Naive thymus-derived CD4-positive, alpha-beta T cell (primary cell): ENCODE measurements around the gene POLN. TPM values are rescaled to one million over a fixed set of nuclear protein-coding genes. Genes with fewer than 3 reads are reported as not detected.
A peak's percentile ranks its signal among the peaks of the same experiment; 100 is the strongest.

Experiments
- ATAC-seq: fragments of 150-1000 bp; cut with Tn5 transposase; 2 replicates; pipeline ENCODE4 v1.10.0; 2021; ENCODE audit warnings: mild to moderate bottlenecking, moderate library complexity
- CTCF ChIA-PET: fragments of 350-600 bp; sonication (Branson Sonifier 250); formaldehyde crosslinking; loops from one replicate; lab custom pipeline; 2021; ENCODE audit warnings: antibody characterized with exemption; lab: Charles Lee
- POLR2A ChIA-PET: fragments of 350-600 bp; sonication (Branson Sonifier 250); formaldehyde crosslinking; loops from one replicate; lab custom pipeline; 2021; ENCODE audit warnings: antibody characterized with exemption, inconsistent platforms; lab: Charles Lee
- DNase-seq, 9 donors: peaks; one replicate each; pipeline versions ENCODE4 v3.0.0 to v3.0.0-alpha.2; 2020 to 2022; ENCODE audit warnings: mixed read lengths in 1 of 9
- H3K27ac ChIP-seq: one replicate; pipeline ENCODE4 v1.7.0; 2013; ENCODE audit warnings: mild to moderate bottlenecking, low read depth, low read length, moderate library complexity
- H3K27me3 ChIP-seq, 2 donors: one replicate each; pipeline ENCODE4 v1.7.0; 2013; ENCODE audit warnings: low read length in 2 of 2, mild to moderate bottlenecking in 2 of 2, moderate library complexity in 2 of 2; ENCODE audit not compliant: control insufficient read depth in 2 of 2, insufficient read depth in 2 of 2
- H3K36me3 ChIP-seq, 3 experiments: 1 replicate in 2 of 3; 2 replicates in 1 of 3; pipeline ENCODE4 v1.7.0; 2013; ENCODE audit warnings: low read length in 3 of 3, mild to moderate bottlenecking in 3 of 3, moderate library complexity in 1 of 3; ENCODE audit not compliant: insufficient read depth in 3 of 3, control insufficient read depth in 2 of 3
- H3K4me1 ChIP-seq, 2 donors: one replicate each; pipeline ENCODE4 v1.7.0; 2013; ENCODE audit warnings: low read length in 2 of 2, mild to moderate bottlenecking in 2 of 2, moderate library complexity in 1 of 2; ENCODE audit not compliant: control insufficient read depth in 2 of 2, insufficient read depth in 2 of 2
- H3K4me3 ChIP-seq: 2 replicates; pipeline ENCODE4 v1.7.0; 2013; ENCODE audit warnings: mild to moderate bottlenecking, low read length
- H3K9me3 ChIP-seq, 3 experiments: 1 replicate in 2 of 3; 2 replicates in 1 of 3; pipeline ENCODE4 v1.7.0; 2013; ENCODE audit warnings: low read length in 3 of 3; ENCODE audit not compliant: control insufficient read depth in 2 of 3
- H3K27ac Mint-ChIP-seq, 9 donors: one replicate each; pipeline ENCODE4 v1.8.0; 2020 to 2022; ENCODE audit warnings: mixed read lengths in 9 of 9, mild to moderate bottlenecking in 8 of 9, moderate library complexity in 5 of 9, inconsistent platforms in 2 of 9
- H3K27me3 Mint-ChIP-seq, 5 donors: one replicate each; pipeline ENCODE4 v1.8.0; 2021 to 2022; ENCODE audit warnings: mixed read lengths in 5 of 5, mild to moderate bottlenecking in 1 of 5
- H3K36me3 Mint-ChIP-seq, 5 donors: one replicate each; pipeline ENCODE4 v1.8.0; 2020 to 2022; ENCODE audit warnings: mixed read lengths in 5 of 5, mild to moderate bottlenecking in 3 of 5, inconsistent platforms in 1 of 5
- H3K4me1 Mint-ChIP-seq, 7 donors: one replicate each; pipeline ENCODE4 v1.8.0; 2020 to 2022; ENCODE audit warnings: mixed read lengths in 7 of 7, mild to moderate bottlenecking in 3 of 7, inconsistent platforms in 1 of 7
- H3K4me3 Mint-ChIP-seq, 10 donors: one replicate each; pipeline ENCODE4 v1.8.0; 2020 to 2022; ENCODE audit warnings: mild to moderate bottlenecking in 10 of 10, mixed read lengths in 10 of 10, moderate library complexity in 6 of 10, inconsistent platforms in 2 of 10
- H3K9me3 Mint-ChIP-seq, 11 donors: one replicate each; pipeline ENCODE4 v1.8.0; 2020 to 2022; ENCODE audit warnings: mixed read lengths in 11 of 11, mild to moderate bottlenecking in 4 of 11, inconsistent platforms in 1 of 11, moderate library complexity in 1 of 11
- intact Hi-C, 2 donors: fragments of 100-400 bp; cut with micrococcal nuclease; formaldehyde crosslinking; loops; one replicate each; pipeline ENCODE4 v1.15.1; 2023
- polyA plus RNA-seq, 2 donors: library from polyadenylated mRNA; unstranded; fragments of 300-500 nt; fragmentation: Illumina TruSeq; gene quantifications; one replicate each; pipeline ENCODE4 v1.2.3, GENCODE V29; 2021
- total RNA-seq, 6 experiments: library from RNA in 5 of 6; stranded (reverse) in 5 of 6; gene quantifications; 1 replicate in 5 of 6; 2 replicates in 1 of 6; pipeline ENCODE4 v1.2.3 and lab custom pipeline; 2021 to 2026

Gene POLN
- total and polyA plus RNA-seq, 7 experiments from 2014 or later = 0.17 to 5.4 (median 2.9) TPM

DNA sequence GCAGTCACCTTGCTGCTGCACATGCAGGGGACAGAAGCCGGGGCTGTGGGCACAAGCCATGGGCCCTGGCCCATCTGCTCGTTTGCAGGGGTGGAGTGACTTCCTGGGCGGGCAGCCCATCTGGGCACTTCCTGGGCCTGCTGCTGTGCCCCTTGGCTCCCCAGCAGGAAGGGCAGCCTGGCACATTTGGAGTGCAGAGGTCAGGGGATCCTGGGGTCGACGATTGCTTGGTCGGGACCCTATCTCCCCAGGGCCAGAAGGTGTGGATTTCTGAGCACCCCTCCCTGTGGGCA is 30.9 kb upstream of the POLN start:
- H3K4me3 ChIP-seq = no peak overlapping the region
- H3K36me3 ChIP-seq = no peaks in the 10 kb centered on the region
- ATAC-seq (no peak), DNase-seq (no peak)
- H3K9me3 ChIP-seq = no peaks in the 10 kb centered on the region
- H3K4me3 Mint-ChIP-seq = no peak overlapping the region
- peaks cover 0 to 8% (median 3%) of the 10 kb centered on the region in 5 donors for H3K36me3 Mint-ChIP-seq
- H3K4me1 Mint-ChIP-seq = peaks cover 0 to 4% (median 0%) of the 10 kb centered on the region in 7 donors
- POLR2A ChIA-PET = interaction anchor here (1.1 kb wide), 1 partner anchor 10 kb away, joined by 3 read pairs; no protein-coding TSS in a partner anchor
- CTCF ChIA-PET = no interaction called here
- H3K9me3 Mint-ChIP-seq = peaks cover 0 to 1% (median 0%) of the 10 kb centered on the region in 11 donors
- H3K27ac Mint-ChIP-seq = no peak overlapping the region
- H3K27me3 Mint-ChIP-seq = no peaks in the 10 kb centered on the region
- H3K4me1 ChIP-seq = no peaks in the 10 kb centered on the region
- no peaks in the 10 kb centered on the region for H3K27me3 ChIP-seq
- intact Hi-C loops = no loop called here
- H3K27ac ChIP-seq = no peak overlapping the region

DNA sequence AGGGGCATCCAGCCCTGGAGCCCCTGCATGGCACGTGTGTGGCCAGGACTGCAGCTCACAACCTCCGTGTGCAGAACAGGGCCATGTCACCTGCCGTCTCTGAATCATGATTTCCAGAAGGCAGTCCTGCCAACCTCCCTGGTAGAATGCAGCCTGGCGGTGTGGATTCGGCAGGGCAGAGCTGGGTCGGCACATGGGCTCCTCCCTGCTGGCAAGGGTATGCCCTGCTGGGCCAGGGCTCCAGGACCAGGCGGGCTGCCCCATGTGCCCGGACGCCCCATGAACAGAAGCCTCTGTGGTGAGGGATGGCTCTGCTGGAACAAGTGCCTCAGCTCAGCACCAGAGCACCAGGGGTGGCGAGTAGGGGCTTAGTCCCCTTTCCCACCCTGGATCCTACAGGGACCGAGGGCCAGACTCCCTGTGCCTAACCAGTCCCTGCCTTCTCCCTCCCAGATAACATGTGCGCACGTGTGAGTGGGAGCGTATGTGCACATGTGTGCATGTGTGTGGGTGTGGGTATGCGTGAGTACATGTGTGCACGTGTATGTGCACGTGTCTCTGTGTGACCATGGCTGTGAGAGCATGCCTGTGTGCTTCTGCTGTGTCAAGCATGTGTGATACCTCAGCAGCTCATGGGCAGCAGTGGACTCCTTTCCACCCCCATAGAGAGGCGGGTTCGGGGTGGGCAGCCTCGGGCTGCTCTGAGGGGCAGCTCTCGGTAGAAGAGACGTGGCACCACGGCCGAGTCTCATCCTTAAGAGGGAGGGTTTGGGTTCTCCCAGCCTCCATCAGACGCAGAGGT is 30.3 kb upstream of the POLN start:
- Histone ChIP-seq H3K4me1 (no peaks in the 10 kb centered on the region), H3K27ac (no peak overlapping the region), H3K4me3 (no peak overlapping the region), H3K9me3 (no peaks in the 10 kb centered on the region), H3K27me3 (no peaks in the 10 kb centered on the region), H3K36me3 (no peaks in the 10 kb centered on the region)
- Mint-ChIP-seq H3K27me3 (no peaks in the 10 kb centered on the region), H3K4me1 (peaks cover 0 to 4% (median 0%) of the 10 kb centered on the region in 7 donors), H3K9me3 (peaks cover 0 to 1% (median 0%) of the 10 kb centered on the region in 11 donors), H3K36me3 (peaks cover 0 to 8% (median 3%) of the 10 kb centered on the region in 5 donors), H3K27ac (peak overlapping the region in 1 of 9 donors; percentile 70), H3K4me3 (no peak overlapping the region)
- CTCF ChIA-PET = no interaction called here
- DNase-seq (no peak), ATAC-seq (no peak)
- intact Hi-C loops = no loop called here
- POLR2A ChIA-PET = interaction anchor here (1.1 to 1.9 kb wide), 2 partner anchors 9 to 10 kb away, joined by 3 to 4 read pairs; partner anchors contain the start of gene MXD4

DNA sequence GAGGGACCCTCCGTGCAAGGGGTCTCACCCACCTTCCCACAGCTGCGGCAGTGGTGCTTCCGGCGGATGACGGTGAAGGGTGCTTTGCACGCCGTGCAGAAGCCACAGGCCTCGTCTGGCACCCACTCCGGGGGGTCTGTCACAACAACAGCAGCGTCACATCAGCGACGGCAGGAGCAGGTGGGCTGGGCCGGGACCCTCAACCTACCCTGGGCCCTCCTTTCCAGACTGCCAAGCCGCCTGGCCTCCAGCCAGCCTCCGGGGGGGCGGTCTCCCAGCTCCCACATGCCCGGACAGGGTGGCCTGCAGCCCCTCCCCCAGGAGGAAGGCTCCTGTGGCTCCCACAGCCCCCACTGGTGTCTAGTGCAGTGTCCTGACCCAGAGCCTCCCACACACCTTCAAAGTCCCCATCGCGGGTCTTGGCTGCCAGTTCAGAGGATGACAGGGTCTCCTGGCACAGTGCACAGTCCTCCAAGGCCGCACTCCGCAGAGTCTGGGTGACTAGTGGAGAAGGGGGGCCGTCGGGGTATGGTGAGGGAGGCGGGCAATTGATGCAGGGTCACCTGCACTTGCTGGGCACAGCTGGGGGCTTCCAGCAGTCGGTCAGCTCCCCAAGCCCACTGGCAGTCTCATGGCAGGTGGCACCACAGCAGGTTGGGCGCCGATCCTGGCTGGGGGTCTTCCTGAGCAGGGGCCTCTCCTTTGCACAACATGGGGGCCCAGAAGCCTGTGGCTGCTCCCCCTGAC is 29.5 kb upstream of the POLN start:
- Mint-ChIP-seq H3K4me3 (no peak overlapping the region), H3K36me3 (peaks cover 0 to 8% (median 3%) of the 10 kb centered on the region in 5 donors), H3K27me3 (no peaks in the 10 kb centered on the region), H3K9me3 (peaks cover 0 to 1% (median 0%) of the 10 kb centered on the region in 11 donors), H3K27ac (no peak overlapping the region), H3K4me1 (peaks cover 0 to 4% (median 0%) of the 10 kb centered on the region in 7 donors)
- no peak for ATAC-seq
- CTCF ChIA-PET = no interaction called here
- H3K4me1 ChIP-seq = no peaks in the 10 kb centered on the region
- no peak overlapping the region for H3K4me3 ChIP-seq
- no peaks in the 10 kb centered on the region for H3K27me3 ChIP-seq
- DNase-seq = no peak
- H3K27ac ChIP-seq = no peak overlapping the region
- H3K36me3 ChIP-seq = no peaks in the 10 kb centered on the region
- POLR2A ChIA-PET = interaction anchor here (1.9 kb wide), 1 partner anchor 9 kb away, joined by 4 read pairs; the partner anchor contains the start of gene MXD4
- H3K9me3 ChIP-seq = no peaks in the 10 kb centered on the region
- intact Hi-C loops = no loop called here

DNA sequence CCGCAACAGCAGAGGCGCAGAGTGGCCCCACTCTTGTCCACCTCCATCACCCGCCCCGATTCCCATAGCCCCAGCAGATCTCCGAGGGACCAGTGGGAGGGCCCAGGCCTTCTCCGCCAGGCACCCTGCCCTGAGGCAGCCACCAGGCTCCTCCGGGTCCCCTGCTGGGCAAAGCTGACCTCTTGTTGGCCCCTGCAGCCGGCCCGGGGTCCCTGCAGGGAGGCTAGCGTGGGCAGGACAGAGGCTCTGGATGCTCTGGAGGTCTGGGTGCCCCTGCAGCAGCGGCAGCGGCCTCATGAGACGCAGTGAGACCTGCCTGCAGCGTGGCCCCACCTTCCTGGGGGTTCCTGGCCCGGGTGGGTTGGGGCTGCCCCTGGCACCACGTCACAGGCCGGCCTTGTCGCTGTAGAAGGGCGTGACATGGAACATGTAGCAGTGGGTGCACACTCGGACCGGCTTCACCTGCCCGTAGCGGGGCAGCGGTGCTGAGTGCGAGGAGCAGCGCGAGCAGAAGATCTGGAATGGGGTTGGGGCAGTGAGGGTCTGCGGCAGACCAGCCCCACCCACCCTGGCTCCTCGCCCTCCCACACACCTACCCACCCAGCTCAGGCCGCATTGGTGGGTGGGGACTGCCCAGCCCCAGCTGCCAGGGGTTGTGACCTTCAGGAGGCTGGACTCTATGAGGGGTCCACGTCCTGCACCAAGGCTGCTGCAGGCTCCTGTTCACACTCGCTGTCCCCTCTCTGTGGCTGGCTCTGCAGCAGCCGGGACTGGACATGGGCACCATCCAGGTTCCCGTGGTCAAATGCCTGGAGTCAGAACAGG is 28.6 kb upstream of the POLN start:
- Mint-ChIP-seq H3K36me3 (peaks cover 0 to 8% (median 3%) of the 10 kb centered on the region in 5 donors), H3K9me3 (peaks cover 0 to 1% (median 0%) of the 10 kb centered on the region in 11 donors), H3K27me3 (no peaks in the 10 kb centered on the region), H3K27ac (peak overlapping the region in 1 of 9 donors; percentile 55), H3K4me1 (peaks cover 0 to 4% (median 0%) of the 10 kb centered on the region in 7 donors), H3K4me3 (no peak overlapping the region)
- ATAC-seq (no peak), DNase-seq (no peak)
- H3K9me3 ChIP-seq = no peaks in the 10 kb centered on the region
- no peaks in the 10 kb centered on the region for H3K4me1 ChIP-seq
- CTCF ChIA-PET = no interaction called here
- H3K27me3 ChIP-seq = no peaks in the 10 kb centered on the region
- intact Hi-C loops = no loop called here
- H3K4me3 ChIP-seq = no peak overlapping the region
- no peak overlapping the region for H3K27ac ChIP-seq
- POLR2A ChIA-PET = interaction anchor here (1.9 kb wide), 1 partner anchor 8 kb away, joined by 4 read pairs; the partner anchor contains the start of gene MXD4
- no peaks in the 10 kb centered on the region for H3K36me3 ChIP-seq

DNA sequence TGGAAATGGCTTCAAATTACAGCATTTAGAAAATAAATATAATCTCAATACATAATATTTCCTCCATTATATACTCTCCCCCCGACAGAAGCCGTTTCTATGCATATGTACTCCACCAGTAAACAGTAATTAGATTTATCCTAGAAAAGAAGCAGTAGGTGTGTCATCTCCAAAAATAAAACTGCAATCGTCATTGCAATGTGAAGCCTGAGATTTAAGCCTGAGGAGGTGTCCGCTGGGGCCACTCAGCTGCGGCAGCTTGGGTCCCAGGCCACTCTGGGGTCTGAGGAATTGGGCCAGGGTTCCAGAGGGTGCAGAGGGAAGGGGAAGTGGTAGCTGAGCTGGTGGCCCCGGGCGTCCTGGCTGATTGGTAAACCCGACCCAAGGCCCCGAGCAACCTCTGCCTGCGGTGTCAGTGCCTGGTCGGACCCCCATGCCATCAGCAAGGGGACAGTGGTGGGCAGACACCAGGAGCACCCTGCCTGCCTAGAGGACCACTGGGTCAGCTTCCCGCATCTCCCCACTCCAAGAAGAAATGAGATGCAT is 27.8 kb upstream of the POLN start:
- Histone ChIP-seq H3K36me3 (no peaks in the 10 kb centered on the region), H3K9me3 (no peaks in the 10 kb centered on the region), H3K27me3 (no peaks in the 10 kb centered on the region), H3K4me1 (no peaks in the 10 kb centered on the region), H3K27ac (no peak overlapping the region), H3K4me3 (no peak overlapping the region)
- H3K36me3 Mint-ChIP-seq = peaks cover 0 to 8% (median 3%) of the 10 kb centered on the region in 5 donors
- POLR2A ChIA-PET = no interaction called here
- H3K4me1 Mint-ChIP-seq = peaks cover 0 to 4% (median 0%) of the 10 kb centered on the region in 7 donors
- CTCF ChIA-PET = no interaction called here
- H3K9me3 Mint-ChIP-seq = peaks cover 0 to 1% (median 0%) of the 10 kb centered on the region in 11 donors
- no peak for ATAC-seq
- no peak overlapping the region for H3K4me3 Mint-ChIP-seq
- no peak for DNase-seq
- no peaks in the 10 kb centered on the region for H3K27me3 Mint-ChIP-seq
- H3K27ac Mint-ChIP-seq = no peak overlapping the region
- intact Hi-C loops = no loop called here

DNA sequence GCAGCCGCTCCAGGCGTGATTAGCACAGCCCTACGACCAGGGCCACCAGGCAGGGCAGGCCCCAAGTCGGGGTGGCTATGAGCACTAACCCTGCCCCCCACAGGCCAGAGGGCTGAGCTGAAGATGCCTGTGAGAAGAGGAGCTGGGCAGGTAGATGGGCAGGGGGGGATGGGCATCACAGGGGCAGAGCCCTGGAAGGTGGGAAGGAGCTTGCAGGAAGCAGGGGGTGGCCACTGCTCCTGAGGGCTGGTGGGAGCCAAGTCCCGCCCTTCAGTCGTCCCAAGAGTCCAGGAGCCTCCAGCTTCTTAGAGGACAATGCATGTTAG is 27.2 kb upstream of the POLN start:
- Mint-ChIP-seq H3K9me3 (peaks cover 0 to 1% (median 0%) of the 10 kb centered on the region in 11 donors), H3K27ac (no peak overlapping the region), H3K4me3 (no peak overlapping the region), H3K36me3 (peaks cover 0 to 8% (median 3%) of the 10 kb centered on the region in 5 donors), H3K27me3 (no peaks in the 10 kb centered on the region), H3K4me1 (peaks cover 0 to 4% (median 0%) of the 10 kb centered on the region in 7 donors)
- Histone ChIP-seq H3K27ac (no peak overlapping the region), H3K36me3 (no peaks in the 10 kb centered on the region), H3K4me3 (no peak overlapping the region), H3K4me1 (no peaks in the 10 kb centered on the region), H3K27me3 (no peaks in the 10 kb centered on the region), H3K9me3 (no peaks in the 10 kb centered on the region)
- ChIA-PET POLR2A (no interaction called here), CTCF (no interaction called here)
- ATAC-seq = no peak
- intact Hi-C loops = no loop called here
- DNase-seq = no peak
